ENCODE measurements around the gene NFYC.

The NFYC gene

GRCh38 chr1:40708750-40709099, 17.2 kb downstream of the NFYC start:
- H3K9me3 ChIP-seq (ENCODE audit: control insufficient read depth, insufficient read depth, low read length), result no peaks in the 10 kb centered on the region
- H3K36me3 ChIP-seq (ENCODE audit: insufficient read depth, low read length), result no peaks in the 10 kb centered on the region
- H3K4me1 ChIP-seq (ENCODE audit: insufficient read depth, low read length), result peaks cover 27% of the 10 kb centered on the region
- peak overlapping the region; percentile 89 for H3K9ac ChIP-seq (ENCODE audit: low read depth, low read length)

- Histone ChIP-seq H3K9me3 (ENCODE audit: control insufficient read depth, insufficient read depth, low read length) (no peaks in the 10 kb centered on the region), H3K9ac (ENCODE audit: low read depth, low read length) (peak overlapping the region; percentile 89), H3K4me1 (ENCODE audit: insufficient read depth, low read length) (peaks cover 24% of the 10 kb centered on the region), H3K36me3 (ENCODE audit: insufficient read depth, low read length) (no peaks in the 10 kb centered on the region)
Measured at GRCh38 chr1:40709100-40709801, 17.7 kb downstream of the NFYC start.

- H3K9me3 ChIP-seq (ENCODE audit: control insufficient read depth, insufficient read depth, low read length), result no peaks in the 10 kb centered on the region
- peaks cover 18% of the 10 kb centered on the region for H3K4me1 ChIP-seq (ENCODE audit: insufficient read depth, low read length)
- H3K9ac ChIP-seq (ENCODE audit: low read depth, low read length), result peak overlapping the region; percentile 89
- no peaks in the 10 kb centered on the region for H3K36me3 ChIP-seq (ENCODE audit: insufficient read depth, low read length)
Measured at GRCh38 chr1:40709802-40710278, 18.3 kb downstream of the NFYC start.

GRCh38 chr1:40710581-40711315, 19.2 kb downstream of the NFYC start:
- peaks cover 13% of the 10 kb centered on the region for H3K4me1 ChIP-seq (ENCODE audit: insufficient read depth, low read length)
- H3K36me3 ChIP-seq (ENCODE audit: insufficient read depth, low read length), result no peaks in the 10 kb centered on the region

GRCh38 chr1:40711465-40712404, 20.2 kb downstream of the NFYC start:
- H3K36me3 ChIP-seq (ENCODE audit: insufficient read depth, low read length), result no peaks in the 10 kb centered on the region; the same call in 1 of the 2 replicates
- H3K4me1 ChIP-seq (ENCODE audit: insufficient read depth, low read length), result peaks cover 13% of the 10 kb centered on the region
- peak overlapping the region; percentile 89; the same call in 1 of the 2 replicates for H3K9ac ChIP-seq (ENCODE audit: low read depth, low read length)
- no peaks in the 10 kb centered on the region for H3K9me3 ChIP-seq (ENCODE audit: control insufficient read depth, insufficient read depth, low read length)

More at GRCh38 chr1:40710581-40711315, 19.2 kb downstream of the NFYC start:
- peak overlapping the region; percentile 89 for H3K9ac ChIP-seq (ENCODE audit: low read depth, low read length)
- no peaks in the 10 kb centered on the region for H3K9me3 ChIP-seq (ENCODE audit: control insufficient read depth, insufficient read depth, low read length)

GRCh38 chr1:40712405-40712944, 21.0 kb downstream of the NFYC start:
- peaks cover 13% of the 10 kb centered on the region for H3K4me1 ChIP-seq (ENCODE audit: insufficient read depth, low read length)
- no peak overlapping the region for H3K9ac ChIP-seq (ENCODE audit: low read depth, low read length)
- H3K36me3 ChIP-seq (ENCODE audit: insufficient read depth, low read length), result no peaks in the 10 kb centered on the region; the same call in 1 of the 2 replicates
- H3K9me3 ChIP-seq (ENCODE audit: control insufficient read depth, insufficient read depth, low read length), result no peaks in the 10 kb centered on the region

GRCh38 chr1:40712997-40713396, 21.5 kb downstream of the NFYC start:
- H3K9me3 ChIP-seq (ENCODE audit: control insufficient read depth, insufficient read depth, low read length), result no peaks in the 10 kb centered on the region
- no peaks in the 10 kb centered on the region; the same call in 1 of the 2 replicates for H3K36me3 ChIP-seq (ENCODE audit: insufficient read depth, low read length)
- H3K4me1 ChIP-seq (ENCODE audit: insufficient read depth, low read length), result peaks cover 13% of the 10 kb centered on the region
- H3K9ac ChIP-seq (ENCODE audit: low read depth, low read length), result no peak overlapping the region

- H3K9ac ChIP-seq (ENCODE audit: low read depth, low read length), result no peak overlapping the region
Measured at GRCh38 chr1:40715491-40716059, 24.1 kb downstream of the NFYC start.

GRCh38 chr1:40717065-40717464, 25.6 kb downstream of the NFYC start:
- Histone ChIP-seq H3K4me1 (ENCODE audit: insufficient read depth, low read length) (peaks cover 3% of the 10 kb centered on the region; the same call in 1 of the 2 replicates), H3K9me3 (ENCODE audit: control insufficient read depth, insufficient read depth, low read length) (no peaks in the 10 kb centered on the region), H3K36me3 (ENCODE audit: insufficient read depth, low read length) (peaks cover 2% of the 10 kb centered on the region; the same call in 1 of the 2 replicates), H3K9ac (ENCODE audit: low read depth, low read length) (no peak overlapping the region)

More at GRCh38 chr1:40715491-40716059, 24.1 kb downstream of the NFYC start:
- no peaks in the 10 kb centered on the region for H3K9me3 ChIP-seq (ENCODE audit: control insufficient read depth, insufficient read depth, low read length)
- peaks cover 13% of the 10 kb centered on the region for H3K4me1 ChIP-seq (ENCODE audit: insufficient read depth, low read length)
- peaks cover 2% of the 10 kb centered on the region; the same call in 1 of the 2 replicates for H3K36me3 ChIP-seq (ENCODE audit: insufficient read depth, low read length)

GRCh38 chr1:40717955-40718354, 26.5 kb downstream of the NFYC start:
- Histone ChIP-seq H3K9me3 (ENCODE audit: control insufficient read depth, insufficient read depth, low read length) (no peaks in the 10 kb centered on the region), H3K9ac (ENCODE audit: low read depth, low read length) (no peak overlapping the region), H3K36me3 (ENCODE audit: insufficient read depth, low read length) (peaks cover 2% of the 10 kb centered on the region; the same call in 1 of the 2 replicates), H3K4me1 (ENCODE audit: insufficient read depth, low read length) (no peaks in the 10 kb centered on the region)

- H3K4me1 ChIP-seq (ENCODE audit: insufficient read depth, low read length), result no peaks in the 10 kb centered on the region
- no peak overlapping the region for H3K9ac ChIP-seq (ENCODE audit: low read depth, low read length)
- H3K9me3 ChIP-seq (ENCODE audit: control insufficient read depth, insufficient read depth, low read length), result no peaks in the 10 kb centered on the region
- peaks cover 2% of the 10 kb centered on the region; the same call in 1 of the 2 replicates for H3K36me3 ChIP-seq (ENCODE audit: insufficient read depth, low read length)
Measured at GRCh38 chr1:40720493-40720892, 29.0 kb downstream of the NFYC start.

- Histone ChIP-seq H3K4me1 (ENCODE audit: insufficient read depth, low read length) (no peaks in the 10 kb centered on the region; the same call in 1 of the 2 replicates), H3K36me3 (ENCODE audit: insufficient read depth, low read length) (0 out of 2 replicates have a peak, but pooled peaks cover 2% of the 10 kb centered on the region), H3K9ac (ENCODE audit: low read depth, low read length) (no peak overlapping the region), H3K9me3 (ENCODE audit: control insufficient read depth, insufficient read depth, low read length) (no peaks in the 10 kb centered on the region)
Measured at GRCh38 chr1:40722622-40723021, 31.1 kb downstream of the NFYC start.

GRCh38 chr1:40723196-40723955, 31.9 kb downstream of the NFYC start:
- Histone ChIP-seq H3K9me3 (ENCODE audit: control insufficient read depth, insufficient read depth, low read length) (no peaks in the 10 kb centered on the region), H3K4me1 (ENCODE audit: insufficient read depth, low read length) (no peaks in the 10 kb centered on the region; the same call in 1 of the 2 replicates), H3K9ac (ENCODE audit: low read depth, low read length) (no peak overlapping the region), H3K36me3 (ENCODE audit: insufficient read depth, low read length) (0 out of 2 replicates have a peak, but pooled peaks cover 2% of the 10 kb centered on the region)
